Spinal cord (tissue), 10 donors: ENCODE results near the gene SNTB2. TPM values are rescaled to one million over a fixed set of nuclear protein-coding genes. Genes with fewer than 3 reads are reported as not detected.
"Not testable (repeated sequence)": the region's sequence is repeated elsewhere in the genome, so short reads cannot be mapped to it uniquely, and the experiment has no call there.

ENCODE experiments used
- DNase-seq, 6 donors: peaks; one replicate each; pipeline versions ENCODE4 v3.0.0 to v3.0.0-alpha.2; 2013 to 2015; ENCODE audit warnings: low spot score in 6 of 6, low read depth in 4 of 6
- H3K27ac ChIP-seq: one replicate; pipeline ENCODE4 v1.5.1; 2013; ENCODE audit warnings: low read depth, low read length, control low read depth
- H3K27me3 ChIP-seq: one replicate; pipeline ENCODE4 v1.6.1; 2013; ENCODE audit warnings: low read length; ENCODE audit not compliant: control insufficient read depth, insufficient read depth
- H3K36me3 ChIP-seq: one replicate; pipeline ENCODE4 v1.6.1; 2013; ENCODE audit warnings: low read length; ENCODE audit not compliant: control insufficient read depth, insufficient read depth
- H3K4me1 ChIP-seq: one replicate; pipeline ENCODE4 v1.6.1; 2013; ENCODE audit warnings: low read length; ENCODE audit not compliant: control insufficient read depth, insufficient read depth
- H3K4me3 ChIP-seq: one replicate; pipeline ENCODE4 v1.5.1; 2013; ENCODE audit warnings: low read depth, low read length, control low read depth
- H3K9me3 ChIP-seq: one replicate; pipeline ENCODE4 v1.6.1; 2013; ENCODE audit warnings: low read length; ENCODE audit not compliant: control insufficient read depth, insufficient read depth
- WGBS: methylation state at CpG from one replicate; pipeline ENCODE4 v1.1.5; 2013; ENCODE audit warnings: missing lambda C conversion rate; ENCODE audit not compliant: insufficient coverage; 5-methylcytosine and 5-hydroxymethylcytosine counted together
- polyA plus RNA-seq, 2 donors: library from polyadenylated mRNA; unstranded; fragments of 120-200 nt; gene quantifications; one replicate each; pipeline ENCODE4 v1.2.1, GENCODE V29; 2013; ENCODE audit not compliant: insufficient read length in 2 of 2
- total RNA-seq, 2 donors: library from RNA; depleted of rRNA in 1 of 2; stranded (reverse); fragments of 120-200 nt in 1 of 2; fragments of >200 nt in 1 of 2; gene quantifications; one replicate each; pipeline versions ENCODE4 v1.2.3 to v1.2.4, GENCODE V29; 2013 to 2014
- donor health status: healthy.

SNTB2 gene
- total and polyA plus RNA-seq, 4 donors: 6.6 to 20.8 (median 15.6) TPM

- no peaks in the 10 kb centered on the region for H3K4me1 ChIP-seq
- no peak overlapping the region for H3K27ac ChIP-seq
- no peaks in the 10 kb centered on the region for H3K9me3 ChIP-seq
- no peaks in the 10 kb centered on the region for H3K36me3 ChIP-seq
- no peak overlapping the region for H3K4me3 ChIP-seq
- H3K27me3 ChIP-seq: no peaks in the 10 kb centered on the region
- no peak for DNase-seq
- 87% methylated on average over 4 of the region's 4 CpGs for WGBS
These were observed 55.0 kb downstream of the SNTB2 start for GRCh38 chr16:69241926-69242325.

- no peak overlapping the region for H3K27ac ChIP-seq
- no peaks in the 10 kb centered on the region for H3K4me1 ChIP-seq
- no peaks in the 10 kb centered on the region for H3K27me3 ChIP-seq
- no peak overlapping the region for H3K4me3 ChIP-seq
- H3K36me3 ChIP-seq: no peaks in the 10 kb centered on the region
- no peaks in the 10 kb centered on the region for H3K9me3 ChIP-seq
- DNase-seq: peak in 2 of 6 donors; percentile 23 to 27
- no CpG with 5 or more reads among the region's 2 CpGs for WGBS
These were observed 56.5 kb downstream of the SNTB2 start for GRCh38 chr16:69243479-69243878.

- DNase-seq: no peak
- WGBS: no CpG with 5 or more reads among the region's 1 CpG
- Histone ChIP-seq H3K9me3 (no peaks in the 10 kb centered on the region), H3K27ac (no peak overlapping the region), H3K4me3 (no peak overlapping the region), H3K4me1 (no peaks in the 10 kb centered on the region), H3K27me3 (no peaks in the 10 kb centered on the region), H3K36me3 (no peaks in the 10 kb centered on the region)
These were observed 57.4 kb downstream of the SNTB2 start for GRCh38 chr16:69244336-69244735.

- Histone ChIP-seq H3K27me3 (no peaks in the 10 kb centered on the region), H3K4me3 (no peak overlapping the region), H3K36me3 (no peaks in the 10 kb centered on the region), H3K9me3 (no peaks in the 10 kb centered on the region), H3K4me1 (no peaks in the 10 kb centered on the region), H3K27ac (no peak overlapping the region)
- WGBS: no CpG with 5 or more reads among the region's 3 CpGs
- no peak for DNase-seq
These were observed 63.1 kb downstream of the SNTB2 start for GRCh38 chr16:69250081-69250480.

- Histone ChIP-seq H3K27ac (no peak overlapping the region), H3K4me1 (no peaks in the 10 kb centered on the region), H3K27me3 (no peaks in the 10 kb centered on the region), H3K9me3 (no peaks in the 10 kb centered on the region), H3K36me3 (no peaks in the 10 kb centered on the region), H3K4me3 (no peak overlapping the region)
- DNase-seq: peak in 1 of 6 donors; percentile 6
- 83% methylated on average over 3 of the region's 5 CpGs for whole genome bisulfite sequencing
These were observed 66.9 kb downstream of the SNTB2 start for GRCh38 chr16:69253870-69254341.

GRCh38 chr16:69259428-69259764 is 72.4 kb downstream of the SNTB2 start:
- 100% methylated on average over 2 of the region's 9 CpGs for WGBS
- not testable (repeated sequence) for H3K27me3 ChIP-seq, H3K4me1 ChIP-seq

GRCh38 chr16:69260019-69260418 is 73.1 kb downstream of the SNTB2 start:
- no peak overlapping the region for H3K27ac ChIP-seq
- 100% methylated on average over 3 of the region's 4 CpGs for WGBS
- H3K4me1 ChIP-seq: no peaks in the 10 kb centered on the region
- peaks cover 6% of the 10 kb centered on the region for H3K36me3 ChIP-seq
- H3K27me3 ChIP-seq: no peaks in the 10 kb centered on the region
- no peak overlapping the region for H3K4me3 ChIP-seq
- DNase-seq: no peak
- no peaks in the 10 kb centered on the region for H3K9me3 ChIP-seq

More at GRCh38 chr16:69259428-69259764, 72.4 kb downstream of the SNTB2 start:
- not testable (repeated sequence) for DNase-seq, H3K4me3 ChIP-seq, H3K36me3 ChIP-seq, H3K9me3 ChIP-seq, H3K27ac ChIP-seq

- no peaks in the 10 kb centered on the region for H3K9me3 ChIP-seq
- no peak overlapping the region for H3K4me3 ChIP-seq
- H3K4me1 ChIP-seq: no peaks in the 10 kb centered on the region
- no peak for DNase-seq
- H3K36me3 ChIP-seq: peaks cover 6% of the 10 kb centered on the region
- no peaks in the 10 kb centered on the region for H3K27me3 ChIP-seq
- no CpG with 5 or more reads among the region's 3 CpGs for WGBS
- H3K27ac ChIP-seq: no peak overlapping the region
These were observed 73.5 kb downstream of the SNTB2 start for GRCh38 chr16:69260506-69260905.

- no peak for DNase-seq
- WGBS: no CpG with 5 or more reads among the region's 4 CpGs
- H3K27me3 ChIP-seq: no peaks in the 10 kb centered on the region
- no peak overlapping the region for H3K4me3 ChIP-seq
- H3K4me1 ChIP-seq: no peaks in the 10 kb centered on the region
- no peak overlapping the region for H3K27ac ChIP-seq
- peaks cover 3% of the 10 kb centered on the region for H3K36me3 ChIP-seq
- no peaks in the 10 kb centered on the region for H3K9me3 ChIP-seq
These were observed 79.5 kb downstream of the SNTB2 start for GRCh38 chr16:69266334-69267063.

GRCh38 chr16:69267633-69268032 is 80.7 kb downstream of the SNTB2 start:
- H3K27ac ChIP-seq: no peak overlapping the region
- WGBS: 100% methylated on average over 1 of the region's 4 CpGs
- peaks cover 3% of the 10 kb centered on the region for H3K36me3 ChIP-seq
- no peaks in the 10 kb centered on the region for H3K27me3 ChIP-seq
- H3K9me3 ChIP-seq: no peaks in the 10 kb centered on the region
- no peaks in the 10 kb centered on the region for H3K4me1 ChIP-seq
- no peak overlapping the region for H3K4me3 ChIP-seq
- DNase-seq: no peak
